CD4-positive, alpha-beta T cell treated with Interleukin-21 for 1 hour (primary cell): ENCODE data around the gene ETS1.

Source experiments
- DNase-seq: peaks from one replicate; pipeline ENCODE4 v3.0.0-alpha.2; 2020

The ETS1 gene

GRCh38 chr11:128616161-128616560 lies 28.8 kb upstream of the ETS1 start:
- no peak for DNase-seq

- no peak for DNase-seq
Observed at GRCh38 chr11:128615612-128616011, 28.3 kb upstream of the ETS1 start.

GRCh38 chr11:128615076-128615475 lies 27.7 kb upstream of the ETS1 start:
- no peak for DNase-seq

DNA sequence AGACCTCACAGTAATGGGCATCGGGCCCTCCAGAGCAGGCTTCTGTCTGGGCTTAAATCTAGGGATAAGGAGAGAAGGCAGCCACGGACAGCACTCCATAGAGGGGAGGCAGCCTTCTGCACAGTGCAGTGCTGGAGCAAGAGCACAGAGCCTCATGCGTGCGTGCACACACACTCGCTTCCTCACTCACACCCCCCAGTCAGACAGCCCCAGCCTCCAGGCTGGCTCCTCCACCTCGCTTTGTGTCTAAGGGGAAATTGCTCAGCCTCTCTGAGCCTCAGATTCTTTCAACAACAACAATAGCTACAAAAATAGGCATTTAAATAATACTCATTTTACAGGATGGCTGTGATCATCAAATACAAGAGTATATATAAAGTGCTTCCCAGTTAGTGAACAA lies 26.7 kb upstream of the ETS1 start:
- no peak for DNase-seq

DNA sequence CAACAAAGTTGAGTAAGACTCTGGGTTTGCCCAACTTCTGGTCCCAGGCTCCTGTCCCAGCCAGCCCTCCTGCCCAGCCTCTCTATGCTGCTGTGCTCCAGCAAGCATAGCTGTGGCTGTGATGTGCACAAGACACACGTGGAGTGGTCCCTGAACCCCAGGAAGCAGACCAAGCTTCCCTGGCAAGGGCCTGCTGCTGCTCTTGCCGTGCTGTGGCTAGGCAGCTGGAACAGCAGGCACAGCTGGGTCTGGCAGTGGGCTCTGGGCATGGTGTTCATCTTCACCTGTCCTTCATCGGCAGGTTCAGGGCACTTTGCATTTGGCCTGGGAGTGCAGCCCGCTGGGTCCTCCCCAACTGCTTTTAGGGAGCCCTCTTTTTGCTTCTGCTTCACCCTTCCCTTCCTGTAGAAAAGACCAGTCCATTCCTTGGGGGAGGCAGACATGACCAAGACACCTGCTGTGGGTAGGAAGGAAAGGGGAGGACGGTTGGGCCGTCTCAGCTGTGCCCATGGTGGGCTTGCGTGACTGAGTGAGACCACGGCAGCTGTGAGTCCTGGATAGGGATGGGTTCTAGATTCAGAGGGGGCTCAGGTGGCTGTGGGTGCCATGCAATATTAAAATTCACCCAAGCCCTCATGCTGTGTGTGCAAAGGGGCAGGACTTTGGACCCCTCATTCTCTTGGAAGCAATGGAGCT lies 26.1 kb upstream of the ETS1 start:
- DNase-seq = no peak

DNA sequence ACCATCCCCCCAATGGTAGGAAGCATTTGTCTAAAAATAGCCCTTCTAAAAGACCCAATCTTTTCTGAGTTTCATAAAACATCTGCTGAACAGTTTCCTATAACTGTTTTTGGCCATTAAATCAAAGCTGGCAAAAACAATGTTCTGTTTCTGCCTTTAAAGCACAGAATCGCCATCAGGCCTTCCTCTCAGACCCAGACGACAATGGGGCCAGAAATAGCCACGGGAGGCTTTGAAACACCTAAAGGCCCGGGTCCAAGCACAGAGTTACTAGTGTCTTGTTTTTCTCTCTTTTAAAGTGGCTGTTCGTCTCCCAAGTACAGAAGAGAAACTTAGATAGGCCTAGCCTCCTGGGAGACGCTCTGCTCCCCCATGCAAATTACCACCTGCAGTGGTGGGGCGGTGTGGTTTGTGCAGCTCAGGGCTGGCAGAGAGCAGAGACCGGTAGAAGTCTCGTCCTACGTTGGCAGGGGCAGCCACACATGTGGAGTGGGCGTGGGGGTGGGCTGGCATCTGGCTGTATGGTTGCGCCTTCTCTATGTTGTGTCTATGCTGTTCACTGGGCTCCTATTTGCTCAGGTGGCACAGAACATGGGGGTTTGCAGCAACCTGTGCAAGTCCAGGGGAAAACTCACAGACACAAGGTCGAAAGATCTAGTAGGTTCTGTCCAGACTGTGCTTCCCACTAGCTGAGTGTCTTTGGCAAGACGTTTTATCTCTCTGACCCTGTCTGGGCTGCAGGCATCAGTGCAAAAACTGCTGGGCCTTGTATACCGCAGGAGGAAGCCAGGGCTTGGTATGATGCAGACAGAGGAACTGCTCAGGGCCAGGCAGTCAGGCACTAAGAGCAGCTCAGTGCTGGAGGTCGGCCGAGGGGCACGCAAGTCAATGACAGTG lies 23.6 kb upstream of the ETS1 start:
- DNase-seq = peak; percentile 57

DNA sequence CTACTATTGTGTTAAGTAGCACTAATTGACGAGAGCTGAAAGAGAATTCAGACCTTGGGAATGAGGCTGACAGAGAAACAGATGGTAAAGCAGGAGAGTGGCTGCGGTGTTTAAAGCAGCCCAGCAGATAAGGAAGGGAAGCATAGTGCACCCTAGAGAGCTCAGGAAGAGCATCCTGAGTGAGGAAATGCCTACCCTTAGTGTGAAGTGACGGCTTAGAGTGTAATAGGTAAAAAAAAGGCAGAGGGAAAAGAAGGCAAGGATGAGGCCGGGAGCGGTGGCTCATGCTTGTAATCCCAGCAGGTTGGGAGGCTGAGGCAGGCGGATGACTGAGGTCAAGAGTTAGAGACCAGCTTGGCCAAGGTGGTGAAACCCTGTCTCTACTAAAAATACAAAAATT lies 22.4 kb upstream of the ETS1 start:
- no peak for DNase-seq

DNA sequence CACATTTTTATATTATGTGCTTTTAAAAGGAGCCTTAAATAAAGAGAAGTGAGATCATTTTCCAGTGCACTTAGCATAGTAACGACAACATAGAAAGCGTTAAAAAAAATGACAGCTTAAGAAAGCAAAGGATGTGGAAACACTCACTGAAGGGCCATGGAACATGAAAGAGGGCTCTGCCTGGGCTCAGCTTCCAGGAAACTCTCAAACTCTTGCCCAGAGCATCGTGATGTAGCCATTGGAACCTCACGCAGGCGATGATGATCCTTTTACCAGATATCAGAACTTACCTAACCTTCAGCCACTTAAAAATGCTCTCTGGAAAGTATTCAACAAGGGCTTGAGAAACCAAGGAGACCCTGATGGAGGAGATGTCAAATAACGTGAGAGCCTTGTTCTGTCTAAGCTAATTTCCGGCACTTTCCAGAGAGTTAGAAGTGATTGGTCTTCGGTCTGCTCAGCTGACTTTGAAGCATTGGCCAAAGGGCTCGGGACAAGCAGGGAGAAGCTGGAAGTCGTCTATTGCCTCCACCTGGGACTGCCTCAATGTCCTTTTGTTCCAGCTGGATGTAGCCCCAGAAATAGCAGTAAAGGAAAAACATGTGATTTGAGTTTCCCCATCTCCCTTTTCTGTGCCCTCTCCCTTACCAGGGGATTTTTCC lies 21.5 kb upstream of the ETS1 start:
- no peak for DNase-seq

DNA sequence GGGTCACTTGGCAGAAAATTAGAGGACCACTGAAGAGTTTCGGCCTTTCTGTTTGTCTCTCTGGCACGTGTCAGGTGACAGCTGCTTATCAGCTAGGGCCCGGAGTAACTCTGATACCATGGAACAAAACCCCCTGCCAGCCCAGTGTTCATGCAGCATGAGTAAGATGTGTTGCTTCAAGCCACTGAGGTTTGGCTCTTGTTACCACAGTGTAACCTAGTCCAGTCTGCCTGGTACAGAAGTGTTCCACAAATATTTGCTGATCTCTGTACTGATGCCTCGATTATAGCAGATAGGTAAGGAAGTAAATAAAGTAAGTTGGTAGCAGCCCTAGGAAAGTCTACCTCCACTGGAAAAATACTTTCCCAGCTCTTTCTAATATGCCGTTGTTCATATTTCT lies 20.5 kb upstream of the ETS1 start:
- no peak for DNase-seq

GRCh38 chr11:128604723-128605122 lies 17.4 kb upstream of the ETS1 start:
- no peak for DNase-seq

GRCh38 chr11:128603752-128604414 lies 16.5 kb upstream of the ETS1 start:
- DNase-seq = no peak

- DNase-seq = no peak
Observed at GRCh38 chr11:128603003-128603696, 15.8 kb upstream of the ETS1 start.

DNA sequence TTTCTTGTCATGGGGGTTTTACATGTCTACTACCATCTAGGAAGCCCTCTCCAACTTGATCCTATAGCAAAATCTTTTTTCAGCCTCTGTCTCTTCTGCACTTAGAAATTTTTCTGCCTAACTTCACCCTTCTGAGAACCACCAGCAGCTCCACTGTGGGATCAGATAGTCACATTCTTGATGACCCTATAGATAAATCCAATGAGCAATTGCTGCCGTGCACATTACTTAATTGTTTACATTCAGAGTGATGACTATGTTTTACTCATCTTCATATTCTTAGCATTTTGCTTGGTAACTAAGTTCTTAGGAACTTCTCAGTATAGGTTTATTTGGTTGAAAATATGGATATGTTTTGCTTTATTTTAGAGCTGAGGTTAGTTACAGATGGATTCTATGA lies 12.4 kb upstream of the ETS1 start:
- no peak for DNase-seq

DNA sequence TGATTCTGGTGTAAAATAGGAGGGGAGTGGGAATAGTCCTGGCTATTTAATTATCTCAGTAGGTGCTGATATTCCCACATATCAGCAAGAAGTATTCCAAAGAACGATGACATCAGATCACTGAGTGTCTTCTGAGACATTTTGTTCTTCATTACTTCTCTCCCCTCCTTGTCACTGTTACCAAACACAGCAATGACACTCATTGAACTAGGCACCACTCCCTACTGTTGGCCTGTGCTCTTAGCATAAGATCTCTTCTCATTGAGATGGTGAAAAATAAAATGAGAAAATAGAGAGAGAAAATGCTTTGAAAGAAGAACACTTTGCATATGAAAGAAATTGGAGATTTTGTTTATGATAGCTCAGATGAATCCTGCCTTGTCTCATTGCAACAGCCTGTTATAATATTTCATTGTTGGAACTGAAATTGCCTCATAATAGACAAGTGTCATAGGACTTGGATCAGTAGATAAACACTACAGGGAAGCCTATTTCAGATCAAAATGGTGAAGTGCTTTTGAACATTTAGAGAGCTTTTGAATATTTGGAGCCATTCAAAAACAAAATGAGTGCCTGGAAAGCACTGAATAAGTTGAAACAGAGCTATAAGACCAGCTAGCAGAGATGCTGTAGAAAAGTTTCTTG lies 11.3 kb upstream of the ETS1 start:
- DNase-seq = no peak

DNA sequence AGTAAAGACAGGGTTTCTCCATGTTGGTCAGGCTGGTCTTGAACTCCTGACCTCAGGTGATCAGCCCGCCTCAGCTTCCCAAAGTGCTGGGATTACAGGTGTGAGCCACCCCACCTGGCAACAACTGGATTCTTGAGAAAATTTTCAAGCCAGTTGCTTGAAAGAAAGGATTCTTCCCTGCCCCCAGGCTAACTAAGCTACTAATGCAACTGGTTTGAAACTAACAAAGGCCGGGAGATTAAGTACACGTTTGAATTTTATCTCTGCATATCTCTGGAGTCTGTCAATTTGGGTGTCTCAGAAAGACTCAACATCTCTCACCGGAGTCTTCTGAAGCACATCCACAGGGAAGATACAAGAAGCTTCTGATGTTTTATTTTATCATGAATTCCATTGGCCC lies 10.7 kb upstream of the ETS1 start:
- DNase-seq = no peak

- no peak for DNase-seq
Observed at GRCh38 chr11:128597209-128597608, 9.9 kb upstream of the ETS1 start.

GRCh38 chr11:128596250-128596649 lies 8.9 kb upstream of the ETS1 start:
- DNase-seq = no peak

DNA sequence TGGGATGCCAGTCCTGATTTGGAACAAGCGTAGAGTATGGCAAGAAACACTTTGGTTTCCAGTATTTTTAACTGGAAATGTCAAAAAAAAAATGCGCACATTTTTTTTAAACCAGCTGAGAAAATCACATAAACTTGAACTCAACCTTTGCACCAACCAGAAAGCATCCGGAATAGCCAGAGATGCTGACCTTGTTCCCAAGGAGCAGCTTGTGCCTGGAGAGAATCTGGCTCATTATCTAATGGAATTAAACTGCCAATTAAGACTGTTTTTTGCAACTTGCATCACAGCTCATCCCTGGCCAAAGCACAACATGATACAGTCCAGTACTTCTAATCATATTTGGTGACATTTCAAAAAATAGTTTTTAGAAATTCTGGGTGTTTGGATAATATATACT lies 8.4 kb upstream of the ETS1 start:
- no peak for DNase-seq

DNA sequence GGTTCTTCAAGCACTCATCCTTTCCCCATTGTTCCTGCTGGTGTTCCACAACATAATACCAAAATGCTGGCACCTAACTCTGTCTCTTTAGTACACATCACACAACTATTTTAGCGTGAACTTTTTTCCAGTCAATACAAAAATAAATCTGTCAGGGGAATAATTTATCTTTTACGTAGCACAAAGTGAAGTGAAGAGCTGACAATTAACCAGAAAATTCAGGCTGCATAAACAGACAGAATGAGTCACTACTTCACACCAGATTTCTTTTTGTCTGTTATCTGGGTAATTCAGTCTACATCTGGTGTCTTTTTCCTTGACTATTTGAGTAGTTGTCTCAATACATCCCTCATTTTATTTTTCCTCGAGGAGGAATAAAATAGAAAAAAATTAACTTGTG lies 7.9 kb upstream of the ETS1 start:
- no peak for DNase-seq

GRCh38 chr11:128594226-128594625 lies 6.9 kb upstream of the ETS1 start:
- no peak for DNase-seq

- DNase-seq = no peak
Observed at GRCh38 chr11:128593281-128593680, 5.9 kb upstream of the ETS1 start.

- no peak for DNase-seq
Observed at GRCh38 chr11:128592454-128592853, 5.1 kb upstream of the ETS1 start.
